Neural cell (in vitro differentiated cells): ENCODE measurements around the gene PLEKHN1.

Experiments used
- EZH2 ChIP-seq: fragments of 200-600, 300-800 bp; shearing (Covaris generic), sonication (generic); IDR thresholded peaks from 2 replicates; pipeline ENCODE4 v1.6.1; 2014; ENCODE audit warnings: antibody characterized with exemption, low read length, borderline replicate concordance, mild to moderate bottlenecking; ENCODE audit not compliant: insufficient read depth, poor library complexity, severe bottlenecking
- MXI1 ChIP-seq: fragments of 450-650 bp; conservative IDR thresholded peaks from 2 replicates; pipeline ENCODE4 v1.6.1; 2014; ENCODE audit warnings: antibody characterized with exemption, mild to moderate bottlenecking; ENCODE audit not compliant: poor library complexity, severe bottlenecking
- TF ChIP-seq, protein P1 (sequence below): fragments of 450-650 bp; IDR thresholded peaks from 2 replicates; pipeline ENCODE4 v1.5.1; 2014; ENCODE audit warnings: antibody characterized with exemption, mild to moderate bottlenecking, moderate library complexity; ENCODE audit not compliant: poor library complexity, severe bottlenecking

DNA sequence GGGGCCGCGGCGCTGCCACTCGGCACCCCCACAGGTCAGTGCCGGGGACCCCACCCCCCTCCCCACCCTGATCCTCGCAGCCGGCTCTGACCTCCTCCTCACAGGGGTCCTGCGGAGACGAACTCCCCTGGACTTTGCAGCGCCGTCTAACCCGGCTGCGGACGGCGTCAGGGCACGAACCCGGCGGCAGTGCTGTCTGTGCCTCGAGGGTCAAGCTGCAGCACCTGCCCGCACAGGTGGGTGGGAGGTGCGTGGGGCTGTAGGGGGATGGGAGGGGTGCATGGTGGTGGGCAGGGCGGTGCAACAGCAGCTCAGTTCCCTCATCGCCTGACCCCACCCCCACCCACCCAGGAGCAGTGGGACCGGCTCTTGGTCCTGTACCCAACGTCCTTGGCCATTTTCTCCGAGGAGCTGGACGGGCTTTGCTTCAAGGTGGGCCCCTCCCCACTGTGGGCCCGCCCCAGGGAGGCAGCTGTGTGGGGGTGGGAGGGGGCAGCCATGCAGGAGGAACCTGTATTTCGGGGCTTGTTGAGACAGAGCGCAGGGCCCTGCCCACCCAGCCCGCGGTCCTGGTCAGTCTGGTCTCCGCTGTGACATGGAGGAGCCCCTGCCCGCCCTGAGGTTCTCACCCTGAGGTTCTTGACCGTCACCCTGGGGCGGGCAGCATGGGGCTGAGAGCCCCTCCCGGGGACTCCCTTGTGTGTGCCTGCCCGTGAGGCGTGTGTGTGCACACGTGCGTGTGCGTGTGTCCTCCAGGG is 4.9 kb downstream of the PLEKHN1 start:
- TF ChIP-seq EZH2 (no peak), MXI1 (no peak)
- TF ChIP-seq, protein P1, sequence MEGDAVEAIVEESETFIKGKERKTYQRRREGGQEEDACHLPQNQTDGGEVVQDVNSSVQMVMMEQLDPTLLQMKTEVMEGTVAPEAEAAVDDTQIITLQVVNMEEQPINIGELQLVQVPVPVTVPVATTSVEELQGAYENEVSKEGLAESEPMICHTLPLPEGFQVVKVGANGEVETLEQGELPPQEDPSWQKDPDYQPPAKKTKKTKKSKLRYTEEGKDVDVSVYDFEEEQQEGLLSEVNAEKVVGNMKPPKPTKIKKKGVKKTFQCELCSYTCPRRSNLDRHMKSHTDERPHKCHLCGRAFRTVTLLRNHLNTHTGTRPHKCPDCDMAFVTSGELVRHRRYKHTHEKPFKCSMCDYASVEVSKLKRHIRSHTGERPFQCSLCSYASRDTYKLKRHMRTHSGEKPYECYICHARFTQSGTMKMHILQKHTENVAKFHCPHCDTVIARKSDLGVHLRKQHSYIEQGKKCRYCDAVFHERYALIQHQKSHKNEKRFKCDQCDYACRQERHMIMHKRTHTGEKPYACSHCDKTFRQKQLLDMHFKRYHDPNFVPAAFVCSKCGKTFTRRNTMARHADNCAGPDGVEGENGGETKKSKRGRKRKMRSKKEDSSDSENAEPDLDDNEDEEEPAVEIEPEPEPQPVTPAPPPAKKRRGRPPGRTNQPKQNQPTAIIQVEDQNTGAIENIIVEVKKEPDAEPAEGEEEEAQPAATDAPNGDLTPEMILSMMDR, result no peak
